K562 (cell line): ENCODE results near the gene MED28. TPM values are rescaled to one million over a fixed set of nuclear protein-coding genes. Genes with fewer than 3 reads are reported as not detected.

ENCODE experiments used
- ETV1 ChIP-seq: fragments of 450-650 bp; conservative IDR thresholded peaks from 2 replicates; pipeline ENCODE4 v1.6.1; 2016; ENCODE audit warnings: missing genetic modification characterization, control low read depth, low read depth, missing compliant biosample characterization
- KDM4B ChIP-seq, 2 experiments: fragments of 450-650 bp in 1 of 2; sonication (generic) in 1 of 2; IDR thresholded peaks; 2 replicates each; pipeline ENCODE4 v1.6.1; 2016 to 2017; ENCODE audit warnings: borderline replicate concordance in 2 of 2, antibody characterized with exemption in 1 of 2, low read depth in 1 of 2, mild to moderate bottlenecking in 1 of 2
- NBN ChIP-seq: fragments of 450-650 bp; IDR thresholded peaks from 2 replicates; pipeline ENCODE4 v1.6.1; 2016; ENCODE audit warnings: low read depth, mild to moderate bottlenecking
- POLR3A ChIP-seq: IDR thresholded peaks from 2 replicates; pipeline ENCODE4 v1.6.1; 2011; ENCODE audit warnings: borderline replicate concordance, mild to moderate bottlenecking, moderate library complexity; ENCODE audit not compliant: insufficient read length, insufficient read depth; ENCODE audit errors: extremely low read depth
- WHSC1 ChIP-seq: IDR thresholded peaks from one replicate; pipeline ENCODE4 v1.6.1; 2012; ENCODE audit warnings: low read length, control low read depth, inconsistent platforms
- ZNF12 ChIP-seq: sonication (generic); formaldehyde crosslinking; IDR thresholded peaks from 2 replicates; pipeline ENCODE4 v1.4.0; 2020; ENCODE audit warnings: mild to moderate bottlenecking, missing genetic modification reagents
- ZNF668 ChIP-seq: fragments of 250-450 bp; sonication (Bioruptor Pico); IDR thresholded peaks from 2 replicates; pipeline ENCODE4 v1.8.0; 2022; ENCODE audit warnings: mild to moderate bottlenecking, inconsistent platforms
- polyA plus RNA-seq, 8 experiments: library from polyadenylated mRNA; depleted of rRNA in 4 of 8; stranded (reverse) in 5 of 8; unstranded in 3 of 8; fragments of >200 nt; fragmentation: Nextera tagmentation in 2 of 8; fragmentation: Illumina TruSeq in 1 of 8; extraction: Ambion mirVana in 2 of 8; extraction: Trizol in 1 of 8; gene quantifications; 2 replicates each; pipeline versions ENCODE4 v1.2.1 to v1.2.3, GENCODE V29; 2011 to 2014; ENCODE audit warnings: inconsistent platforms in 1 of 8, missing spikeins in 1 of 8
- total RNA-seq, 7 experiments: library from RNA; depleted of rRNA in 6 of 7; stranded (reverse); fragments of >200 nt in 6 of 7; fragmentation: Illumina TruSeq in 2 of 7; extraction: Trizol in 2 of 7; gene quantifications; 2 replicates each; pipeline versions ENCODE4 v1.2.1 to v1.2.3, GENCODE V29; 2011 to 2021; ENCODE audit warnings: low replicate concordance in 1 of 7
- TF ChIP-seq, protein P1 (sequence below): fragments of 200-600 bp; sonication (generic); IDR thresholded peaks from one replicate; pipeline ENCODE4 v1.6.1; 2012; ENCODE audit warnings: mild to moderate bottlenecking, low read depth, low read length, inconsistent platforms
- TF ChIP-seq, protein P2 (sequence below), 2 experiments: fragments of 450-650 bp in 1 of 2; sonication (generic) in 1 of 2; formaldehyde crosslinking in 1 of 2; IDR thresholded peaks in 1 of 2; conservative IDR thresholded peaks in 1 of 2; 2 replicates each; pipeline versions ENCODE4 v1.6.1 to v1.8.1; 2016 to 2023; ENCODE audit warnings: mild to moderate bottlenecking in 2 of 2, moderate library complexity in 2 of 2, inconsistent platforms in 1 of 2, missing genetic modification reagents in 1 of 2
- TF ChIP-seq, protein P3 (sequence below): conservative IDR thresholded peaks from 2 replicates; pipeline ENCODE4 v1.6.1; 2011; ENCODE audit warnings: low read depth, mild to moderate bottlenecking, low read length; ENCODE audit not compliant: control insufficient read depth
- TF ChIP-seq, protein P4 (sequence below): fragments of 450-650 bp; IDR thresholded peaks from 2 replicates; pipeline ENCODE4 v1.6.1; 2016

MED28 gene
- total and polyA plus RNA-seq, 9 of the 15 experiments (the other 6 are each of a cell fraction or from before 2014, with no cell fraction given), result 15.5 to 93.8 (median 50.5) TPM

DNA sequence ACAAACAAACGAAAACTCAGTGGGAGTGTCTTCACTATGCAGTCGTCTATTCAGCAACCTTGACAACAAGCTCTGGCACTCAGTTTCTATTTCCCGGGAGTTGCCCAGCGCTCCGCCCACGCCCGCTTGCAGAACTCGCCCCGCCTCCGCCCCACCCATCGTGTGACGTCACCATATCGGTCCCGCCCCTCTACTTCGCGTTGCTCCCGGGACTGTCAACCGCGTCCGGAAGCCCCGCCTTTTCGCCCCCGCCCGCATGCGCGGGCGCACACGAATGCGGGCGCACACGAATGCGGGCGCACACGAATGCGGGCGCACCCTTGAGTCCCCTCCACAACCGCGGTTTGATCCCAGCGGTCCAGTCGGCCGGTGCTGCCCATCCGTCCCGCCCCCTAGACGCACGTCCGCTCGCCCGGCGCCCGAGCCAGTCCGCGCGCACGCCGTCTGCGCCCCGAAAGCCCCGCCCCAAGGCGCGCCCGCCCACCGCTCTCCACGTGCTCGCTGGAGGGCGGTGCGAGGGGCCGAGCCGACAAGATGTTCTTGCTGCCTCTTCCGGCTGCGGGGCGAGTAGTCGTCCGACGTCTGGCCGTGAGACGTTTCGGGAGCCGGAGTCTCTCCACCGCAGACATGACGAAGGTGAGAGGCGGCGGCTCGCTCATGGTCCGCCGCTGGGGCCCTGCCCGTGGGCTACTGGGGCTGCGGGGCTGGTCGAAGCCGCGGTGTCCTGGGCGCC lies 37.3 kb upstream of the MED28 start, which contains the start of gene LAP3 (continued):
- TF ChIP-seq, protein P1, sequence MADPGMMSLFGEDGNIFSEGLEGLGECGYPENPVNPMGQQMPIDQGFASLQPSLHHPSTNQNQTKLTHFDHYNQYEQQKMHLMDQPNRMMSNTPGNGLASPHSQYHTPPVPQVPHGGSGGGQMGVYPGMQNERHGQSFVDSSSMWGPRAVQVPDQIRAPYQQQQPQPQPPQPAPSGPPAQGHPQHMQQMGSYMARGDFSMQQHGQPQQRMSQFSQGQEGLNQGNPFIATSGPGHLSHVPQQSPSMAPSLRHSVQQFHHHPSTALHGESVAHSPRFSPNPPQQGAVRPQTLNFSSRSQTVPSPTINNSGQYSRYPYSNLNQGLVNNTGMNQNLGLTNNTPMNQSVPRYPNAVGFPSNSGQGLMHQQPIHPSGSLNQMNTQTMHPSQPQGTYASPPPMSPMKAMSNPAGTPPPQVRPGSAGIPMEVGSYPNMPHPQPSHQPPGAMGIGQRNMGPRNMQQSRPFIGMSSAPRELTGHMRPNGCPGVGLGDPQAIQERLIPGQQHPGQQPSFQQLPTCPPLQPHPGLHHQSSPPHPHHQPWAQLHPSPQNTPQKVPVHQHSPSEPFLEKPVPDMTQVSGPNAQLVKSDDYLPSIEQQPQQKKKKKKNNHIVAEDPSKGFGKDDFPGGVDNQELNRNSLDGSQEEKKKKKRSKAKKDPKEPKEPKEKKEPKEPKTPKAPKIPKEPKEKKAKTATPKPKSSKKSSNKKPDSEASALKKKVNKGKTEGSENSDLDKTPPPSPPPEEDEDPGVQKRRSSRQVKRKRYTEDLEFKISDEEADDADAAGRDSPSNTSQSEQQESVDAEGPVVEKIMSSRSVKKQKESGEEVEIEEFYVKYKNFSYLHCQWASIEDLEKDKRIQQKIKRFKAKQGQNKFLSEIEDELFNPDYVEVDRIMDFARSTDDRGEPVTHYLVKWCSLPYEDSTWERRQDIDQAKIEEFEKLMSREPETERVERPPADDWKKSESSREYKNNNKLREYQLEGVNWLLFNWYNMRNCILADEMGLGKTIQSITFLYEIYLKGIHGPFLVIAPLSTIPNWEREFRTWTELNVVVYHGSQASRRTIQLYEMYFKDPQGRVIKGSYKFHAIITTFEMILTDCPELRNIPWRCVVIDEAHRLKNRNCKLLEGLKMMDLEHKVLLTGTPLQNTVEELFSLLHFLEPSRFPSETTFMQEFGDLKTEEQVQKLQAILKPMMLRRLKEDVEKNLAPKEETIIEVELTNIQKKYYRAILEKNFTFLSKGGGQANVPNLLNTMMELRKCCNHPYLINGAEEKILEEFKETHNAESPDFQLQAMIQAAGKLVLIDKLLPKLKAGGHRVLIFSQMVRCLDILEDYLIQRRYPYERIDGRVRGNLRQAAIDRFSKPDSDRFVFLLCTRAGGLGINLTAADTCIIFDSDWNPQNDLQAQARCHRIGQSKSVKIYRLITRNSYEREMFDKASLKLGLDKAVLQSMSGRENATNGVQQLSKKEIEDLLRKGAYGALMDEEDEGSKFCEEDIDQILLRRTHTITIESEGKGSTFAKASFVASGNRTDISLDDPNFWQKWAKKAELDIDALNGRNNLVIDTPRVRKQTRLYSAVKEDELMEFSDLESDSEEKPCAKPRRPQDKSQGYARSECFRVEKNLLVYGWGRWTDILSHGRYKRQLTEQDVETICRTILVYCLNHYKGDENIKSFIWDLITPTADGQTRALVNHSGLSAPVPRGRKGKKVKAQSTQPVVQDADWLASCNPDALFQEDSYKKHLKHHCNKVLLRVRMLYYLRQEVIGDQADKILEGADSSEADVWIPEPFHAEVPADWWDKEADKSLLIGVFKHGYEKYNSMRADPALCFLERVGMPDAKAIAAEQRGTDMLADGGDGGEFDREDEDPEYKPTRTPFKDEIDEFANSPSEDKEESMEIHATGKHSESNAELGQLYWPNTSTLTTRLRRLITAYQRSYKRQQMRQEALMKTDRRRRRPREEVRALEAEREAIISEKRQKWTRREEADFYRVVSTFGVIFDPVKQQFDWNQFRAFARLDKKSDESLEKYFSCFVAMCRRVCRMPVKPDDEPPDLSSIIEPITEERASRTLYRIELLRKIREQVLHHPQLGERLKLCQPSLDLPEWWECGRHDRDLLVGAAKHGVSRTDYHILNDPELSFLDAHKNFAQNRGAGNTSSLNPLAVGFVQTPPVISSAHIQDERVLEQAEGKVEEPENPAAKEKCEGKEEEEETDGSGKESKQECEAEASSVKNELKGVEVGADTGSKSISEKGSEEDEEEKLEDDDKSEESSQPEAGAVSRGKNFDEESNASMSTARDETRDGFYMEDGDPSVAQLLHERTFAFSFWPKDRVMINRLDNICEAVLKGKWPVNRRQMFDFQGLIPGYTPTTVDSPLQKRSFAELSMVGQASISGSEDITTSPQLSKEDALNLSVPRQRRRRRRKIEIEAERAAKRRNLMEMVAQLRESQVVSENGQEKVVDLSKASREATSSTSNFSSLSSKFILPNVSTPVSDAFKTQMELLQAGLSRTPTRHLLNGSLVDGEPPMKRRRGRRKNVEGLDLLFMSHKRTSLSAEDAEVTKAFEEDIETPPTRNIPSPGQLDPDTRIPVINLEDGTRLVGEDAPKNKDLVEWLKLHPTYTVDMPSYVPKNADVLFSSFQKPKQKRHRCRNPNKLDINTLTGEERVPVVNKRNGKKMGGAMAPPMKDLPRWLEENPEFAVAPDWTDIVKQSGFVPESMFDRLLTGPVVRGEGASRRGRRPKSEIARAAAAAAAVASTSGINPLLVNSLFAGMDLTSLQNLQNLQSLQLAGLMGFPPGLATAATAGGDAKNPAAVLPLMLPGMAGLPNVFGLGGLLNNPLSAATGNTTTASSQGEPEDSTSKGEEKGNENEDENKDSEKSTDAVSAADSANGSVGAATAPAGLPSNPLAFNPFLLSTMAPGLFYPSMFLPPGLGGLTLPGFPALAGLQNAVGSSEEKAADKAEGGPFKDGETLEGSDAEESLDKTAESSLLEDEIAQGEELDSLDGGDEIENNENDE, result no peak
- TF ChIP-seq WHSC1, result no peak
- no peak for TF ChIP-seq ZNF668 (CRISPR knock-in tag)
- no peak; a peak in 1 of 4 replicates for TF ChIP-seq KDM4B (IDR thresholded peaks at IDR 0.05; ENCODE audit: borderline replicate concordance in 2 of 2, low read depth in 1 of 2)
- TF ChIP-seq POLR3A, result no peak
- peak; percentile 87; the same call in 1 of the 2 replicates for TF ChIP-seq NBN
- TF ChIP-seq, protein P2, sequence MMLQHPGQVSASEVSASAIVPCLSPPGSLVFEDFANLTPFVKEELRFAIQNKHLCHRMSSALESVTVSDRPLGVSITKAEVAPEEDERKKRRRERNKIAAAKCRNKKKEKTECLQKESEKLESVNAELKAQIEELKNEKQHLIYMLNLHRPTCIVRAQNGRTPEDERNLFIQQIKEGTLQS (IDR thresholded peaks at IDR 0.05), result peak; percentile 98
- TF ChIP-seq, protein P2 (CRISPR knock-in tag; conservative IDR thresholded peaks at IDR 0.05), result no peak
- TF ChIP-seq ETV1 (tag), result peak; percentile 25; the same call in 1 of the 2 replicates
- 0 out of 2 replicates have a peak, but pooled peaks have one; percentile 20 for TF ChIP-seq ZNF12
- TF ChIP-seq, protein P3, sequence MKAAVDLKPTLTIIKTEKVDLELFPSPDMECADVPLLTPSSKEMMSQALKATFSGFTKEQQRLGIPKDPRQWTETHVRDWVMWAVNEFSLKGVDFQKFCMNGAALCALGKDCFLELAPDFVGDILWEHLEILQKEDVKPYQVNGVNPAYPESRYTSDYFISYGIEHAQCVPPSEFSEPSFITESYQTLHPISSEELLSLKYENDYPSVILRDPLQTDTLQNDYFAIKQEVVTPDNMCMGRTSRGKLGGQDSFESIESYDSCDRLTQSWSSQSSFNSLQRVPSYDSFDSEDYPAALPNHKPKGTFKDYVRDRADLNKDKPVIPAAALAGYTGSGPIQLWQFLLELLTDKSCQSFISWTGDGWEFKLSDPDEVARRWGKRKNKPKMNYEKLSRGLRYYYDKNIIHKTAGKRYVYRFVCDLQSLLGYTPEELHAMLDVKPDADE, result peak; percentile 72
- TF ChIP-seq, protein P4, sequence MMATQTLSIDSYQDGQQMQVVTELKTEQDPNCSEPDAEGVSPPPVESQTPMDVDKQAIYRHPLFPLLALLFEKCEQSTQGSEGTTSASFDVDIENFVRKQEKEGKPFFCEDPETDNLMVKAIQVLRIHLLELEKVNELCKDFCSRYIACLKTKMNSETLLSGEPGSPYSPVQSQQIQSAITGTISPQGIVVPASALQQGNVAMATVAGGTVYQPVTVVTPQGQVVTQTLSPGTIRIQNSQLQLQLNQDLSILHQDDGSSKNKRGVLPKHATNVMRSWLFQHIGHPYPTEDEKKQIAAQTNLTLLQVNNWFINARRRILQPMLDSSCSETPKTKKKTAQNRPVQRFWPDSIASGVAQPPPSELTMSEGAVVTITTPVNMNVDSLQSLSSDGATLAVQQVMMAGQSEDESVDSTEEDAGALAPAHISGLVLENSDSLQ, result peak; percentile 56
